Activated CD4-positive, CD25-positive, alpha-beta regulatory T cell treated with anti-CD3 and anti-CD28 coated beads, Interleukin-2, amount 50 U/mL, for 16 hours (primary cell): ENCODE data around the gene MRPL44.

ENCODE experiments used
- DNase-seq: peaks from one replicate; pipeline ENCODE4 v3.0.0-alpha.2; 2020; ENCODE audit warnings: low read depth, low spot score

The MRPL44 gene

DNA sequence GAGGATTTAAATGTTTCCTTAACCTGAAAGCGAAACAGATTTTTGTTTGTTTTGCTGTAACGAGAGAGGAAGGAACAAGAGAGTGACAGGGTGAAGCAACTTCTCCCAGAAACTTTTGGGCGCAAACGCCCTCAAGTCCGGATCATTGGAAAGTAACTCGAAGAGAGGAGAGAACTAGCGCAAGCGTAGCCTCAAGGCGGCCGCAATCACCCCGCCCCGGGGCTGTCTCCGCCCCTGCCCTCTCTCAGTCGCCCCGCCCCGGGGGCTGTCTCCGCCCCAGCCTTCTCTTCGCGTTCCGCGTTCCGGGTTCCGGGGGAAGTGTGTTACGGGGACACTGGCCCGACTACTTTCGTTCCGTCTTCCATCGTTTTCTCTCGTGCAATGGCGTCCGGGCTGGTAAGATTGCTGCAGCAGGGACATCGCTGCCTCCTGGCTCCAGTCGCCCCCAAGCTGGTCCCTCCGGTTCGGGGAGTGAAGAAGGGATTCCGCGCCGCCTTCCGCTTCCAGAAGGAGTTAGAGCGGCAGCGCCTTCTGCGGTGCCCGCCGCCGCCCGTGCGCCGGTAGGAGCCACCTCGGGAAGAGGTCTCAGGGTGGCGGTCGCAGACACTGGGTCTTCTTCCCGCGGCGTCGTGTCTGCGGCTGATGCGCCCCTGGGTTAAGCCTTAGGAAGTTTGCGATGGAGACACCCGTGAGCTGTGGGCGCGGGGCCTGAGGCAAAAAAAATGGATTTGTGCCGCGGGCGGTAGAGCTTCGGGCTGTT, at the start of gene MRPL44:
TSS of gene MRPL44 (plus strand) at position 372 of the 760 bp plus-strand sequence. CDS start at position 382, 10 bp downstream.
- DNase-seq = peak; percentile 94

- DNase-seq = no peak
Measured at GRCh38 chr2:223908304-223908998, 48.8 kb upstream of the MRPL44 start.

DNA sequence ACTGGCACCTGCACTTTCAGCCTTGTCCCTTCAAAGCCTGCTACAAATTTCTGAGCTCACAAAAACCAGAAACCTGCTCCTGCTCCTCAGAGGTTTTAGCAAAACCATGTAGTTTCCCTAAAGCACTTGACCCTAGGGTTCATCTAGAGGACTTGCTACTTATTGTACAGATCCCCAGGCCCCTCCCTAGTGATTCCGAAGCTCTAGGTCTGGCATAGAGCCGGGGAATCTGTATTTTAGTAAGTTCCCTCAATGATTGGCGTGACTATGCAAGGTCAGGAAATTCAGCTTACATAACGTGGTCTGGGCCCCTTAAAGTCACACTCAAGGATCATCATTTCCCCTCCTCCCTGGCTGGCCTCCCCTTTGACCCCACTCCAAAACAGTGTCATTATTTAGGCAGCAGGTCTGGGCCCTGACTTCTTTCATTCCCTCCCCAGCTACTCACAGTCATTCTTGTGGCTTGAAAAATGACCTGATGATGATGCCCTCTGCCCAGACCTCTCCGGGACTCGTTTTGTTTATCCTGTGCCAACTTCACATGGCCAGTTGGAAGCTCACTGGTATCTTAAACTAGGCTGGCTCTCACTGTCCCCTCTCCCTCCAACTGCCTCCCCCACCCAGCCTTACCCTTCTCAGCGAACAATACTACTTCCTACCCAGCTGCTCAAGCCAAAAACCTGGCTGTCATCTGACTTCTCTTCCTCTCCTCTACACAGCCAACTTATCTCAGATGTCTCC, 48.1 kb upstream of the MRPL44 start:
- no peak for DNase-seq

DNA sequence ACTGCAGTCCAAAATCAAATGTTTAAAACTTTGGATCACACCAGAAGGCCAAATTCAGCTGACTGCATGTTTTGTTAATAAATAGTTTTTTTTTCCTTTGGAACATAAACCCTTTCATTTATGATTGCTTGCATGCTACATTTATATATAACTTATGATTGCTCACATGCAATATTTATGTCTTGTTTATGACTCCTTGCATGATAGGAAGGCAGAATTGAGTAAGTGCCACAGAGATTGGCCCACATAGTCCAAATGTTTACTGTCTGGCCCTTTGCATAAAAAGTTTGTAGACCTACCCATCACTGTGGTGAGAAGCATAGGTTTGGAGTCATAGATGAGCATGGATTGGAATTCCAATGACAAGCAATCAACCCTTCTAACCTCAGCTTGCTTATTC, 42.9 kb upstream of the MRPL44 start:
- DNase-seq = no peak

GRCh38 chr2:223915071-223915470, 42.2 kb upstream of the MRPL44 start:
- no peak for DNase-seq

- no peak for DNase-seq
Measured at GRCh38 chr2:223916181-223916920, 40.9 kb upstream of the MRPL44 start.

DNA sequence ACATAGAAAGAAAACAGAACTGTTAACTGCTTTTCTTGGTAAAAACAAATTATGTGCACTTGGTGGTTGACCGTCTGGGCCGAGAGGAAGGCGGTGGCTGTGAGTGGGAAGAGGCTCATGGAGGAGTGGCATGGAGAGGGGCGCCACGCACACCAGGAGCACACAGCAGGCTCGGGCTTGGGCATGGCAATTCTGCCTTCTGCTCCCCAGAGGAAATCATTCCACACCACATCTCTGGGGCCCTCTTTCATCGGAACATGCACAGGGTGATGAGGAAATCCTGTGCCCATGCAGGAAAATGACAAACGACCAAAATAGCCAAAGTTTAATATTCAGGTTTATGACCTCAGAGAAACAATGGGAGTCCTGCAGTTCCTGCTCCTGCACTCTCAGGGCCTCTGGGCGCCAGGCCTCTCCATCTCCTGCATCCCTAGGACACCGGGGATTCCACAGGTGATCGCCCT, 38.6 kb upstream of the MRPL44 start:
- no peak for DNase-seq

DNA sequence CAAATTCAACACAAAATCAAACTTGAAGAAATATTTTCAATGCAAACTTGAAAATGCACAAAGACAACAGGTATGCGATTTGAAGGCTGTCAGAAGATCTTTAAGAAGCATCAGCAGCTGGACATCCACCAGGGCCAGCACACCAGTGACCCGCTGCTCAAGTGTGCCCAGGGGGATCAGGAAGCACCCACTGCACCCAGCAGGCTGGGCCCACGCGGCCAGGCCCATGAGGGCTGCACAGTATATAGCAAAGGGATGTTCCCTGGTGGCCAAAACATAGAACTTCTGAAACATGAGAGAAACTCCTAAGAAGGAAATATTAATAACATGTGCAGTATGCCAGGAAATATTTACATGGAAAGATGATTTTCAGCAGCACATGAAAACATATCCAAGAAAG, 37.2 kb upstream of the MRPL44 start:
- no peak for DNase-seq

DNA sequence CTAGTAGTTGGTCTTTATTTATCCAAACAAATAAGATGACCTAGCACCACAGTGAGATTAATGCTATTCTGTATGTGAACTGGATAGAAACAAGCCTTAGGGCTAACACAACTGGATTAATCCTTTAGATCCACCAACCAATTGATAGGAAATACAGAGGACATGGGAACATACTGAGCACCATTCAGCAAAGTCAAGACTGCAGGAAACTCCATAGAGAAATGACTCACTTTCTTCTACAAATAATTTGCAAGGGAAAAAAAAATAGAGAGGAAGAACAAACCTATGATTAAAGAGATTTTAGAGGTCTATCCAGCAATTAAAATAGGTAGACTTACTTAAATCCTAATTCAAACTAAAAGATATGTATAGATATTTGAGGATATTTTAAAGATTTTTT, 36.1 kb upstream of the MRPL44 start:
- no peak for DNase-seq

DNA sequence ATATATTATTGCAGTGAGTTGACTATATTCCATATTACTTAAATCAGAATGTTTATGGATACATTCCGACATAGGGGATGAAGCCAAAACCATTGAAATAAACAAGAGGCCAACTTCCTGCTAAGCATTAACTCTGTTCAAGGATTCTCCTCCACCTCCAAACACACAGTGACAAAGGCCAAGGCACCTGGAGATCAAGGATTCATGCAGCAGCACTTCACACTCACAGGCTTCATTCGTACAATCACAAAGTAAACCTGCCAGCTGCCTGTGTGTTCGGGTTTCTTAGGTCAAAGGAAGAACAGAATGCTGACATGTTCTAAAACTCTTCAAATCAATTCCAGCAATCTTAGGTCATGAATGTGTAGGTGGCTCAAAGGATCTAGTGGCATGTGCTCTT, 35.0 kb upstream of the MRPL44 start:
- no peak for DNase-seq

- no peak for DNase-seq
Measured at GRCh38 chr2:223923976-223924375, 33.3 kb upstream of the MRPL44 start.

- DNase-seq = no peak
Measured at GRCh38 chr2:223925106-223925505, 32.2 kb upstream of the MRPL44 start.

GRCh38 chr2:223928113-223929006, 28.9 kb upstream of the MRPL44 start:
- DNase-seq = no peak

DNA sequence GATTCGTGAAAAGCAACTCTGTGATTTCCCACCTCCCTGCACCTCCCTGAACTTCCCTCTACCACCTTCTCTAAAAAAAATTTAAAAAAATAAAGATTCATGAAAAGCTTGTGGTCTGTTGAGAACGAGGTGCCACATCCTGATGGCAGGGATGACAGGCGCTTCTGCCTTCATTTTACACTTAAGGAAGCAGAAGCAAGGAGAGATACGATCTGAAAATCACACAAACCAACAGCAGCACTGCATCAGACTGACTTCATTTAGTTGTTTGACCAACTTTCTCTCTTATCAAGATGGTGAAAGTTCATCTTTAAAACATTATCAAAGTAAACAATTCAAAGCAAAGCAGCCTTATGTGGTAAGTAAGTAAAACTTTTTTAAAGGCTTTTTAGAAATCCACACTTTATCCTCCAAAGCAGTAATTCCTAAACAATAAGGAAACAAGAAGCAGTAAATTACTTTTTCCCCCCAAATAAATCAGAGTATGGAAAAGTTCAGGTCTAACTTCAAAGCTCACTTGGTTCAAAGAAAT, 27.6 kb upstream of the MRPL44 start:
- no peak for DNase-seq

GRCh38 chr2:223930103-223930976, 26.9 kb upstream of the MRPL44 start:
- DNase-seq = no peak

- DNase-seq = no peak
Measured at GRCh38 chr2:223932816-223933800, 24.2 kb upstream of the MRPL44 start.

DNA sequence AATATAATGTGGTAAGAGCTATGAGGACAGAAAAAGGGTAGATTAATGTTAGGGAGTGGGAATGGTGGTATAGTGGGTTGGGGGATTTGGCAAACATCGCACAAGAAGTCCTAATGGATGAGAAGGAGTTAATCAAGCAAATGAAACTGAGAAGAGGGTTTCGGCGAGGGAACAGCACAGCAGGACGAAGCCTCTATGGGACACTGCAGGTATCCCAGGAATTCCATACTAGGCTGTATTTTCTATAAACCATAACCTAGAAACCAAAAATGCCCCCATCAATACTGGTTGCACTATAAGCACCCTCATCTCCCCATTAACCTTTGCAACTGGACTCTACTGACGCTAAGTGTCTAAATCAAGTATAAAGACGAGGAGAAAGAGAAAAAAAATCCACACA, 22.4 kb upstream of the MRPL44 start:
- no peak for DNase-seq

DNA sequence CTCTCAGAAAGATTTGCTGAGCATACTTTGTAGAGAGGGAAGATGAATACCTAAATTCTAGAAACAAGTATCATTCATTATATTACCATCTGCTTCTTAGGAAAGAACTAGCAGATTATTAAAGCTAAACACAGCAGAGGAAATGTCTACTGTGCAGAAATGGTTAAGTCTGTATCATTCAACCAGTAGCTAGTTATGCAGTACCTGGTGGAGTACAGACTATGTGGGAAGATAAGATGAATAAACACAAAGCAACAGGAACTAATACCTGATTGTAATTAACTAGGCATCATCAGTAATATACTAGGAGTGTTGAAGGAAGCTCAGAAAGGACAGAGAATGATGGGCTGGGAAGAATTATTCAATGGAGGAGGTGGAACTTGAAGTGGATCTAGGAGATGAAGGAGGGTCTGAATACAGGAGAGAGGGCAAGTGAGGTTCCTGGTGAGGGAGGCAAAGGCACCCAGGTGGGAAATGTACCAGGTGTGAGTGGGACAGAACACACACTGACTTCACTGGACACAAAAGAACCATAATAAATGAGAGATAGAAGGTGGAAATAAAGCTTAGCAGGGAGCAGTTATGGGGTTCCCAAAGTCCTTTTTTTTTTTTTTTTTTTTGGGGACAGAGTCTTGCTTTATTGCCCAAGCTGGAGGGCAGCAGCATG, 21.7 kb upstream of the MRPL44 start:
- no peak for DNase-seq
